ENCODE results near the gene ASCL1.

Gene ASCL1

GRCh38 chr12:102957339-102958050 is at the start of gene ASCL1:
Gene ASCL1, plus strand, starts transcription at chr12:102957674. Its CDS starts 571 bp downstream, at chr12:102958245.
- DNase-seq (ENCODE audit: low read depth in 2 of 2) = no peak

GRCh38 chr12:102907918-102908317 is 49.6 kb upstream of the ASCL1 start:
- no peak for DNase-seq (ENCODE audit: low read depth in 2 of 2)

- DNase-seq (ENCODE audit: low read depth in 2 of 2) = no peak
Measured at GRCh38 chr12:102910137-102910536, 47.3 kb upstream of the ASCL1 start.

DNA sequence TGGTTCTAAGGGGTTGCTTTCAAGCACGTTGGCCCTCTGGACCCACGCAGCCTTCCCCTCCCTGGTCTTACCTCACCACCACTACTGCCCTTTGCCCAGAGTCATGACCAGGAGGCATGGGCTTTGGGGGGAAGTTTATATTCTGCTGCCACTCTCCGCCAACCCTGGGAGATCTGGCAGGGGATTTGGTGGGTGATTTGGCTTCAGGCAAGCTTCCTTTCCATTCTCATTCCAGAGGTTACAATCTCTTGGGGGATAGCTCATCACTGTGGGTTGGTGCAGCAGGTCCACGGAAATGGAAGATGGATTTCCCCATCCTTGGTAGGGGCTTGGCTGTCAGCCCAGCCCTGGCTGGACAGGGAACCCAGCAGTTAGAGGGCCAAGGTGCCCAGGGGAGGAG is 46.7 kb upstream of the ASCL1 start:
- no peak for DNase-seq (ENCODE audit: low read depth in 2 of 2)

DNA sequence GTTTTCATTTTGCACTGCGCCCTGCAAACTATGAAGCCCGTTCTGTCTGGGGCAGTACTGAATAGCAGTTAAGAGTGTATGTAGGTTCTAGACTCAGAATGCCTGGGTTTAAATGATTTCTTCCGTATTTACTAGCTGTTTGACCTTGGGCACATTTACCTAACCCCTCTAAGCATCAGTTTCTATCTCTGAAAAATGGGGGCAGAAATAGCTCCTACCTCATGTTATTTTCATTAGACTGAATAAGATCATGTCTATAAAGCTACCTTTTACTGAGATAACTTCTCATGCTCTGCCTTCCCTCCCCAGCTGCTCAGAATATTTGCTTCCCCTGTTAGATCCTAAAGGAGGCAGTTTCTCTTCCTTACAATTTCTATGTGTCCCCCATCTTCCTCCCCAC is 46.2 kb upstream of the ASCL1 start:
- DNase-seq (ENCODE audit: low read depth in 2 of 2) = no peak

DNA sequence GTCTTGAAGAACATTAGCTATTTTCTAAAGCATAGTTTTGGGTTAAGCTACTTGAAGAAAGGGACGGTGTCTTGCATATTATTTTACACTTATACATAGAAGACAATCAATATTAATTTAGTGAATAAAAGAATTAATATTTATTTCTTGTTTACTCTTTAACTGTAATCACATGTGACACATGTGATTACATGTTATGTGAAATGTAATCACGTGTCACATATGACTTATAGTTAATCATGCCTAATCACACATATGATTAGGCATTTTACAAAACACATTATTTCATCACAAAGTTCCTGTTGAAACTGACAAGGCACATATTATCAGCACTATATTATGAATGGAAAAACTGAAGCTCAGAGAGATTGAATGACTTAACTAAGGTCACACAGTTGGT is 45.2 kb upstream of the ASCL1 start:
- DNase-seq (ENCODE audit: low read depth in 2 of 2) = no peak

DNA sequence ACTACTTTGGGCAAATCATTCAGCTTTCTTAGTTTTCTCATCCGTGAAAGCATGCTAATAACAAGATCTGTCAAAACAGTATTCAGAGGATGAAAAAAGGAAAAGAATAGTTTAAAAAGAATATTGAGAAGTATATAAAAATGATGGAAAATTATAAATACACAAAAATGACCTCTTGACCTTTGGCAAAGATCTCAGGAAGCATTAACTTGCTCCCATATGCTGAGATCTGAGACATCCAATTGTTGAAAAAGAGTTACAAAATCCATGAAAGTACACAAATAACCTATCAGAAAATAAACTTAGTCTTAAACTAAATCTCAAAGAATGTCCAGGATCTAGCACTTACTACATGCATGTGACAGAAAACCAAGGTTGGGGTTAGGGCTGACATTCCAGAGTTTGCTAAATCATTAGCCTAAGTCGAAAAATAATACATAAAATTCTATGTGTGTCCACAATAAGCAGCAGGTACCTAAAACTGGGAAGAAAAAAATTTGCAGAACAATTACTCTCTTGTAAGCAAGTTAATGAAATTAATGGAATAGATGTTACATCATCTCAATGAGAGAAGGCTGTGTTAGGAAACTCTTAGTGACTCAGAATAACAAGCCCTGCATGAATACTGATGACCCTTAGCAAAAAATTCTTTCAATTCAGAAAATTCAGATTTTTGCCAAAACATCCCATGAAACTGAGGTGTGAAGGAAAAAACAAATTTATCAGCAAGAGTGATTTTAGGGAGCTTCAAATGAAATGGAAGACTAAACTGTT is 43.8 kb upstream of the ASCL1 start:
- DNase-seq (ENCODE audit: low read depth in 2 of 2) = no peak

GRCh38 chr12:102916252-102917025 is 41.0 kb upstream of the ASCL1 start:
- no peak for DNase-seq (ENCODE audit: low read depth in 2 of 2)

DNA sequence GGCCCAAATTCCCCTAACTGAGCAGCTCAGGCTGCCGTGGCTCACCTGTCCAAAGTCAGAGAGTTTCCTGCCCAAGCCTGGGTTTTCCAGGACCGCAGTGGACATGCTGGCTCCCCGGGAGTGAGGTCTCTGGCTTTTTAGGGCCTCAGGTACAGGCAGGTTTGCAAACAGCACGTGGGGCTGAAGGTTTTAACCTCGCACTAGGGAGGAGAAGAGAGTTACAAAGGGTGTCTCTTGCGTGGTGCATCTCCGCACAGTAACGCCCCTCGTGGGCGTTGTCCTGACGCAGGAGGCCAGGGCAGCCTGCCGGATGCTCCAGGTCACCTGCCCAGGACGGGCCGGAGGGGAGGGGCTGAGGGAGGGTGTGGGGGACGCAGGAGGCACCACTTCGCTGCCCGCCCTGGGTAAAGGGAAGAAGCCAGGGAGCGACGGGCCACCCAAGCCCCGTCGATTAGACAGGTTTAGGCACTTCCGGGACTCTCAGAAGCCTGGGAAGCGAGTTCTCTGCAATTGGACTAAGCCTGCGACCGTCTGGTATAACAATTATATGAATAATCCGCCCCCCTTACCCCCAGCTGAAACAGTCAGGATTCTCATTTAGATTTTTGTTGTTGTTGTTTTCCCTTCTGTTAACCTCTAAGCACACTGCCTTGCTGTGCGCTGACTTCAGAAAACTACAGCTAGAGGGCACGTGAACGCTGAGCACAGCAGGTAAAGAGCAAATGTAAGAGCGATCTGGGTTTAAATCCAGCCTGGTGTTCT is 40.3 kb upstream of the ASCL1 start, which contains the start of gene PAH:
Gene PAH, minus strand, starts transcription at position 219 of the 762 bp plus-strand sequence. Its CDS starts 114 bp downstream, at position 105.
- DNase-seq (ENCODE audit: low read depth in 2 of 2) = no peak

GRCh38 chr12:102918840-102919239 is 38.6 kb upstream of the ASCL1 start:
- no peak for DNase-seq (ENCODE audit: low read depth in 2 of 2)

DNA sequence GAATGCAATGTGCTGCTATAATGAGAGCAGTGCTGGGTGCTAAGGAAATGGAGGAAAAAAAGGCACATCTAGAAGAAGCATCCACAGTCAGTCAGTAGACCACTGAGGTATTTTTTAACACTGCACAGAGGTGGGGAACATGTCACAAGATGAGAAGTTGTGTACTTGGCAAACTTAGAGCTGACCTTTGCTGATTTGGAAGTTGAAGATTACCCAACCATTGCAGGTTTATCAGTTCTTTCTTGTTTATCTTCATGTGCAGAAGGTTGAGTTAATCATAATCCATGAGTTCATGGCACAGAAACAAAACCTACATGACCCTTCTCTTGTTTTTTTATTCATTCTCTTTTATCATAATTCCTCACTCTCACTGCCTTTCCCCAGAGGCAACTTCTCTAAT is 37.2 kb upstream of the ASCL1 start:
- DNase-seq (ENCODE audit: low read depth in 2 of 2) = no peak

DNA sequence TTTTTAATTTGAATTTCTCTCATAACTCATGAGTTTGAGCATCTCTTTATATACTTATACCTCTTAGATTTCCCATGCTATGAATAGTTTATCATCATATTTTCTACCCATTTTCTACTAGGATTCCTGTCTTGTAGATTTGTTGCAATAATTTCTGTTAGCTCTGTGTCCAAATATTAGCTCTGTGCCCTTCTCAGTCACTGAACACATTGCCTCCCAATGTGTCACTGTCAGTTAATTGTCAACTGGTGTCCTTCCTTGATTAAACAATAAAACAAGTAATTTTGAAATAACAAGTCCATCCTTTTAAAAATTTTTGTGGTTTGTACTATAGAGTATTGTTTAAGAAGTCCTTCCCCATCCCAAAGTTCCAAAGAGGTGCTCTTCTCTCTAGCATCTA is 36.2 kb upstream of the ASCL1 start:
- DNase-seq (ENCODE audit: low read depth in 2 of 2) = no peak

- DNase-seq (ENCODE audit: low read depth in 2 of 2) = no peak
Measured at GRCh38 chr12:102927220-102927619, 30.3 kb upstream of the ASCL1 start.

GRCh38 chr12:102933168-102933567 is 24.3 kb upstream of the ASCL1 start:
- no peak for DNase-seq (ENCODE audit: low read depth in 2 of 2)

DNA sequence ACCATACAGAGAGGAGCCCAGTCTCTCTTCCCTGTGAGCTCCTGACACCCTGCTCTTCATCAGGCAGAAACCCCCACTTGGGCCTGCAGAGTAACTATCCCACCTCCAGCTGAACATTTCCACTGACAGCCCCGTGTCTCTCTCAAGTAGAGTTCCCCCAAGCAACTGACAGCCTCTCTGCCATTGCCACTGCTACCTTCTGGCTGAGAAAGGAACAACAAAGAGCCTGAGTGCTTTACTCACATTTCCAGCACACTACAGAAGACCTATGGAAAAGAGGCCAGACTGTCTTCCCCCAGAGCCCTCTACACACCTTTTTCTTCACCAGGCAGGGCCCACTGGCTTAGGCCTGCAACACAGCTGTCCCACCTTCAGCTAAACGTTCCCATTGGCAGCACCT is 18.4 kb upstream of the ASCL1 start:
- DNase-seq (ENCODE audit: low read depth in 2 of 2) = no peak

- DNase-seq (ENCODE audit: low read depth in 2 of 2) = no peak
Measured at GRCh38 chr12:102939670-102940222, 17.7 kb upstream of the ASCL1 start.

DNA sequence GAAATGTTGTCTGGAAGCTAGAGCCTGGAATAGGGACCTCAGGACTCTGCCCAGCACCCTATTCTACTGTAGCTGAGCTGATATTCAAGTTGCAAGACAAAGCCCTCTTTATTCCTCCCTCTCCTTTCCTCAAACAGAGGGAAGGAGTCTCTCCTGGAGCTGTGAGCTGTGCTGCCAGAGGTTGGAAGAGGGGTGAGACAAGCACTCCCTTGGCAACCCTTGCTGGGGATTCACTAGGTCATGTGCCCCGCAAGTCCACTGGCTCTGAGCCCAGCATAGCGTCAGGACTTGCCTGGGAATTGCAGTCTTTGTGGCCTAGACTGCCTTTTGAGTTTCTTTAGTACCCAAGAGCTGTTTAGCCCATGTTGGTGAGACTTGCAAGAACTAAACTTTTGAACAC is 11.4 kb upstream of the ASCL1 start:
- no peak for DNase-seq (ENCODE audit: low read depth in 2 of 2)

DNA sequence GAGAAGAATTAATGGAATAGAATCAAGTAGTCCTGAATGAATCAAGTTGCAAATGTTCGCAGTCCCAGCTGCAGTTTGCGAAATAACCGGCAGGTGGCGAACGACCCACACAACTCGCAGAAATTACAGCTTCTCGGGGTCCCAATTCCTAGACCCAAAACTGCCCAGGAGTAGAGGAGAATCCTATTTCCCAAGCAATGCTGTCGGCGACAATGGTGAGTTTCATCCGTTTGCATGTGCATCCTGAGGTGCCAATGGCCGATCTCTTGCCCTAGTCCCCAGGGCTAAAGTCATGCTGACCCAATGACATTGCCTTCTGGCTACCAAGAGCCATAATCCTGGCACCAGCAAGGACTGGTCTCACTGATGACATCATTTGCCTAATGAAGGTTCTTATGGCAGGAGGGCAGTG is 8.5 kb upstream of the ASCL1 start:
- no peak for DNase-seq (ENCODE audit: low read depth in 2 of 2)

- no peak for DNase-seq (ENCODE audit: low read depth in 2 of 2)
Measured at GRCh38 chr12:102950107-102950949, 7.1 kb upstream of the ASCL1 start.

DNA sequence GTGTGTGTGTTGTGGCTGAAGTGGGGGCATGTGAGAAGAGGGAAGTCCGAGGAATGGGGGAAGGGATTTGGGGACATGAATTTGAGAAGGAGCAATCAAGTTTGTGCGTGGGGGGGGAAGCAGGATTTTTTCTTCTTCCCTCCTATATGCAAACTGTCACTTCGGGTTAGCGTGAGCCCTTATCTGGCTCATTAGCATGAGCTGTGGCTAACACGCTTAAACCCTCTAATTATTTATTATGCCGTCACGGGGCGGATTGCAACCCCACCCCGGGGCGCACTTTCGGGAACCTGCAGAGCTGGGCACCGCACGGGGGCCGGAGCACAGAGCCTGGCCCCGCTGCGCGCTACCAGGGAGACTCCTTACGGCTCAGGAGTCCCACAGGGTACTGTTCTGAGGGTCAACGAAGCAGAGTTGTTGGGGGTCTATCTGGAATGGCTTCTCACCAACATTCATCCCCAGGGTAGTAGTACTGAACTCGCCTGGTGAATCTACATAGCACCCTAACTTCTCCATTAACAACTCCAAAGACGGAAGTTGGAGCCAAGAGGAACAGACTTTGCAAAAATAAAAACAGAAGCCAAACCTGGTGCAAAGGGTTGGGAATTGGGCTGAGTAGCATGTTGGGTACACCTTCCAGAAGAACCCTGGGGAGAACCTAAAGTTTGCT is 6.4 kb upstream of the ASCL1 start:
- DNase-seq (ENCODE audit: low read depth in 2 of 2) = no peak

Measured in stimulated activated CD8-positive, alpha-beta memory T cell treated with anti-CD3 and anti-CD28 coated beads, Interleukin-15, amount 100 ng/mL, for 48 hours (primary cell).